Activated CD4-positive, alpha-beta T cell treated with anti-CD3 and anti-CD28 coated beads, Interleukin-2, amount 50 U/mL, for 4 hours (primary cell): Measurements from ENCODE around the gene BSND.

Experiments used
- DNase-seq, 2 experiments: peaks; one replicate each; pipeline ENCODE4 v3.0.0-alpha.2; 2020

Gene BSND

DNA sequence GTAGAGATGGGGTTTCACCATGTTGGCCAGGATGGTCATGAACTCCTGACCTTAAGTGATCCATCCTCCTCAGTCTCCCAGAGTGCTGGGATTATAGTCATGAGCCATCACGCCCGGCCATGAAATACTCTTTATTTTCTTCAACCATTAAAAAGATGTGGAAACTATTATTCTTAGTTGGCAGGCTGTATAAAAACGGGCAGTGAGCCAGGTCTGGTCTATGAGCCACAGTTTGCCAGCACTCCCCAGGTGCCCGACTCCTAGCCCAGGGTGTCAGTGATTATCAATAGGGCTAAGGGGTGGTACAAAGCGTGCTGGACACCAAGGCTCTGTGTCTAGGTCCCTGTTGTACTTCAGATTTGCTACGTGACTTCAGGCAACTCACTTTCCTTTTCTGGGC, 22.0 kb upstream of the BSND start:
- no peak for DNase-seq

DNA sequence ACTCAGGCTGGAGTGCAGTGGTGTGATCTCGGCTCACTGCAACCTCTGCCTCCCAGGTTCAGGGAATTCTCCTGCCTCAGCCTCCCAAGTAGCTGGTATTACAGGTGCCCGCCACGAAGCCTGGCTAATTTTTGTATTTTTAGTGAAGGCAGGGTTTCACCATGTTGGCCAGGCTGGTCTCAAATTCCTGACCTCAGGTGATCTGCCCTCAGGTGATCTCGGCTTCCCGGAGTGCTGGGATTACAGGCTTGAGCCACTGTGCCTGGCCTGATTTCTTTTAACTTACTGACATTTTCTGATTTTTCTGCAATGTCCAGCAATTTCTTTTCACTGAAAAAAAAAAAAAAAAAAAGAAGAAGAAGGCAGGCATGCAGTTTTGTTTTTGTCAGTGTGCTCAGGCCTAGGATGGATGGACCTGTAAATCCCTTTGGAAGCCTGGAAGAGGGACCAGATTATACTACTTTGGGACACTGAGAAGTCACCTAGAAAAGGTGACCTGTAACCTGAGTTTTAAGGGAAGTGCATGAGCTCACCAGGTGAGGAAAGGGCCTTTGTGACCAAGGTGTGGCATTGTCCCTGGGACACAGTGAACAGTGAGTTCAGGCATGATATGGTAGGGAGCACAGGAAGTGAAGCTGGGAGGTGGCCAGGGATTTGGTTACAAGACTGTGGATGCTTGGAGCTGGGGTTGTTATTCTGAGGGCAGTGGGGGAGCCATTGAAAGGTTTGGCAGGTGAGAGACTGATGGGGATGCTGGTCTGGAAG, 21.0 kb upstream of the BSND start:
- no peak for DNase-seq

DNA sequence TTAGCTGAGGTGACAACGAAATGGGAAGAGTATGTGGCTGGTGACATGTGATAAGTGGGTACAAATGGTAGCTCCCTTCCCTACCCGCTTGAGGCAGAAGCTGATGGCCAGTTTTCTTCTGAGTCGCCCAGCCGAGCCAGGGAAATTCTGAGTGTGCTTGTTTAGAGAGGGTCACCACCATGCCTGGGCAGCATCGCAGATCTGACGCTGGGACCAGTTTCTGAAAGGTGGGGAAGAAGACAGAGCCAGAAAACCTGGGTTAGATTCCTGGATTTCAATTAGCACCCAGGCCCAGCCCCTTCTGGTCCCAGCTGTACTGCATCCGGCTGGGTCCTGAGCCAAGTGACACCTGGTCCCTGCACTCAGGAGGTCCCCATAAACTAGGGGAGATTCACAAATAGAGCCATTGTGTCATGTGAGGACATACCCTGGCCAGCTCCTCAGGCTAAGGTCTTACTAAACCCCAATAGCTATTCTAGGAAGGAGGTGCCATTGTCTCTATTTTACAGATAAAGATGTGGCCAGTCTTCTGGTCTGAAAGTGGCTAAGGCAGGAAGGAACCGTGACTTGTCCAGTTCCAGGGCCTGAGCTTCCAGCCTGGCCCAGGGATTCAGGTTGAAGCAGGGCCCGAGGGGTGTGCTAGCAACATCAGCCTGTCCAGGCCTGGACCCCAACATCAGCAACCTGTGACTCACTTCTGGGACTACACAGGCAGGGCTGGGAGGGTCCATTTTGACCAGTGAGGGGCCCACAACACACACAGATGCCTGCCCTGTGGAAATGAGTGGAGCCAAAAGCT, 20.0 kb upstream of the BSND start:
- no peak for DNase-seq

DNA sequence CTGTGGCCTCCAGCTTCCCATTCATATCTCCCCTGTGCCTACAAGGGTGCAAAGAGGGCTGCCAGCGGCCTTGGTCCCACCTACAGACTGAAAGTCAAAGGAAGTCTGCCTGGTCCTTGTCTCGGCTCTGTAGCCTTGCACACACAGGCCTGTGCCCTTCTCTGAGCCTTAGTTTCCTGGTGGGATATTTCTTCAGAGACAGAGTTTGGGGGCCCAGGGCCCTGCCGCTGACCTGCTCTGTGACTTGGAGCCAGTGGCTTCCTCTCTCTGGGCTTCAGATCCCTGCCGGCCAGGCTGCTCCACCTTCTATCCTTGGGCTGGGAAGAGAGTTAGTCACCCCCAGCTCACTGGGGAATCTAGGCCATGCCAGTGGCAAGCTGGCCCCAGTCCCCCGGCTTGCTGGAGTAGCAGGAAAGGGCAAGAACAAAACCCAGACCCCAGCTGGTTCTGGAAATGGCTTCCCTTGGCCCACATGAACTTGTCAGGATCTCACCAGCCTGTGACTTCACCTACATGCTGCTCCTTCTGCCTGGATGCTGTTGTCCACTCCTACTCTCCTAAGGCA, 19.3 kb upstream of the BSND start:
- no peak for DNase-seq

DNA sequence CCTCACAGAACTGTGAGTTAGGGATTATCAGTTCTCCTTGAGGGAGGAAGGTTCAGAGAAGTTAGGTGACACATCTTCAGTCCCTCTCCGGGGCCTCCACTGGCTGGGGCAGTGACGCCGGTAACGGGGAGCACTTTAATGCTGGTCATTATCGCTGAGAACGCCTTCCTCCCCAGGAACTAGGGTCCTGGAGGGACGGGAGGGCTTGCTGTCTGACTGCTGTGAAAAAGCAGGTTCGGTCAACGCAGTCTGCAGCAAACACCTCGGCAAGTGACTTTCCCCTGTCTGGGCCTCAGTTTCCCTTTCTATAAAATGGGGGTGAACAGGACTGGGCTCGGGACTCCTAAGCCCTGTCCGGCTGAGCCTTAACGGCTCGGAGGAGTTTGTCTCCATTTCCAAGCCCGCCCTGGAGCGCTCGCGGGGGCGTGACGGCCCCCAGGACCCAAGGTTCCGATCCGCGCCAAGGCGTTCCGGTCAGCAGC, 18.6 kb upstream of the BSND start:
- DNase-seq = no peak

DNA sequence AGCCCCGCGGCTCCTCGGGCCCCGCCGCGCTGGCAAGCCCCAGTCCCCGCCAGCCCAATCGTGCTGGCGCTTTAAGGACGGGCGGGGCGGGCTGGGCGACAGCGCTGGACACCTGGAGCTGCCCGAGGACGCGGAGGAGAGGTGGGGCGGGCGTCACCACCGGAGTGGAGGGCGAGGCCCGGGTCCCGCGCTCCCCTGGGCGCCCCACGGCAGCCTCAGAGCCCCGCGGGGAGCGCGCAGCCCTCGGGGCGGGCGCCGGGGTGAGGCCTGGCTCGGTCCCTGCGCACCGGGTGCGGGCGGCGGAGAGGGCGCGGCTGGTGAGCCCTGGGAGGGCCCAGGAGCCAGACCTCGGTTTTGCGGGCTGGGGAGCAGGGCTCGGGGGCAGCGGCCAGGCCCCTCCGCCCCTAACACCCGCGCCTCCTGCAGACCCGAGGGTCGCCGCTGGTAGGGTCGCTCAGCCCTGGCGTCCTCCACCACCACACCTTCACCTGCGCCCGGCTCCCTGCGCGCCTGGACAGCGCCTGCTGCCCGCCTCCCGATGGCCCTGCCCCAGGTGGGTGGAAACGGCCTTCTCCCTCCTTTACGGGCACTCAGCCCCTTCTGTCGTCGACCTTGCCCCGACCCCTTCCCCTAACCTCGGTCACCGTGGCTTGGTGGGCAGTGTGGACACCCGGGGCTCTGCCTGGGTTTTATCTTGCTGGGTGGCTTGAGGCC, 18.0 kb upstream of the BSND start, which contains the start of gene TMEM61:
TSS of gene TMEM61 (plus strand) at position 101 of the 714 bp plus-strand sequence. CDS start at position 539, 438 bp downstream.
- no peak for DNase-seq

DNA sequence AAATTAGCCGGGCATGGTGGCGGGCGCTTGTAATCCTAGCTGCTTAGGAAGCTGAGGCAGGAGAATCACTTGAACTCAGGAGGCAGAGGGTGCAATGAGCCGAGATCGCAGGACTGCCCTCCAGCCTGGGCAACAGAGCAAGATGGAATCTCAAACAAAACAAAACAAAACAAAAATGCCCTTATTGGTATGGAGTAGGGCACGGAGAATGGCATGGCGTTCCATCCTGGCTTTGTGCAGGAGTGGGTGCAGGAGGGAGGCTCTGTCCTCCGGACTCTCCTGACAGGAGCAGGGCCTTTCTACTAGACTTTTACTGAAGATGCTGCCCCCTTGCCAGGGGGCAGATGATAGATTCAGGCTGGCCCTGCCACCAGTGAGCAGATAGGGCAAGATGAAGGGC, 17.3 kb upstream of the BSND start:
- DNase-seq = no peak

DNA sequence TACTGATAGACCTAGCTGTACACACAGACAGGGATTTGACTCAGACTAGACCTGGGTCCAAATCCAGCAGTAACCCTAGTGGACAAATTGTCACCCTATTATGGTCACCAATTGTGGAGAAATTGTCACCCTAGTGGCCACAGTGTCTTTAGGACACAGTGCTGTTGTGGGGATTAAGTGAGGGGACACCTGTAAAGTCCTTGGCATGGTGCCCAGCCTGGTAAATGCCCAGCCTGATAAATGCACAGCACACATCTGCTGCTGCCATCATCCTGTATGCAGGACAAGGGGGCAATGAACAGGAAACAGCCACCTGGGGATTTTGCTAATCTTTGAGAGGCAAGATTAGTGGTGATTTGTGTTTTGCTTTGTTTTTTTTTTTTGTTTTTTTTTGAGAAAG, 16.0 kb upstream of the BSND start:
- DNase-seq = no peak

DNA sequence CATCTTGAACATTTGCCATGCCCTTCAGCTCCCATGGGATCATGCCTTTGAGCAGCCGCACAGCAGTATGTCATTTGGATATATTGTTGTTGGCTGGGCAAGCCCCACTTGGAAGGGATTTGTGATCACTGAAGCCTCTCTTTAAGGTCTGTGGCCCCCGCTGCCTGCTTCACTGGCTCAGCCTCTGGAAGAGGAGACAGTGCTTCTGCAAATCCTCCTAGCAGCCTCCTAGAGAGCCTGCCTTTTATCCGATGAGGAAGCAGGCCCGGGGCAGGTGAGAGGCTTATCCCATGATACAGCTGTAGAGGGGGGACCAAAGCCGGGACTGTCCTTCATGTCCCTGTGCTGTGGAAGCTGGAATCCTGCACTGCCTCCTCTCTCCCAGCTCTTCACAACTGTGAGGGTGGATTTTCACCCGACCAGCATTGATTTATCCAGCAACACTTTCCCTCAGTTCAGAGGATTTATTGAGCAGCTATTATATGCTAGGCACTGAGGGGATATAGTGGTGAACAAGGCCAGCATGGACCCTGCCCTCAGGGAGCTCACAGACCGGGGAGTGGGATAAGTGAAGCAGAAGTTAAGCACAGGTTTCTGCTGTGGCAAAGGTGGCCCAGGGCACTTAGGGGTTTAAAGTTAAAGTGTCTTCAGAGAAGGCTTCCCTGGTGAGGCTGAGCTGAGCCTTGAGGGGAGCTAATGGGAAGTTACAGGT, 14.4 kb upstream of the BSND start:
- no peak for DNase-seq

DNA sequence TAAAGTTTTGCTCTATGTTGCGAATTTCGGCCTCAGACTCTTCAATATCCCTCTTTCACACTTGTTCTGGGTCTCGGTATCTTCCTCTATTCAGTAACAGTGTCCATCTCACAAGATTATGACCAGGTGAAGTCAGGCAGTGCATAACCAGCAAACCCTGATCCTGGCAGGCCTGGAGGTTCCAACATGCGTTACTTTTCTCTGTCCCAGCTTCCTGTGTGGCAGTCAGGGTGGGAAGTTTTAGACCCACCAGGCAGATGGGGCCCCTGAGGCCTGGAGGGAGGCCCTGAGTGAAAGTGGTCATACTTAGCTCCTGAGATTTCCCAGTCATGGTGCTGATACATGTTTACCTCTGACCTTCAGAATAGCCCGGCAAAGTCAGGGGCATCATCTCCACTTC, 13.2 kb upstream of the BSND start:
- DNase-seq = no peak

DNA sequence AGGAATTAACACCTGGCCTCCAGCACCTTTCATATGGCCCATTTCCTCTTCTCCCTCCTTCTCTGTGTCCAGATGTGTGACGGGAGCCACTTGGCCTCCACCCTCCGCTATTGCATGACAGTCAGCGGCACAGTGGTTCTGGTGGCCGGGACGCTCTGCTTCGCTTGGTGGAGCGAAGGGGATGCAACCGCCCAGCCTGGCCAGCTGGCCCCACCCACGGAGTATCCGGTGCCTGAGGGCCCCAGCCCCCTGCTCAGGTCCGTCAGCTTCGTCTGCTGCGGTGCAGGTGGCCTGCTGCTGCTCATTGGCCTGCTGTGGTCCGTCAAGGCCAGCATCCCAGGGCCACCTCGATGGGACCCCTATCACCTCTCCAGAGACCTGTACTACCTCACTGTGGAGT, 12.7 kb upstream of the BSND start:
- no peak for DNase-seq

DNA sequence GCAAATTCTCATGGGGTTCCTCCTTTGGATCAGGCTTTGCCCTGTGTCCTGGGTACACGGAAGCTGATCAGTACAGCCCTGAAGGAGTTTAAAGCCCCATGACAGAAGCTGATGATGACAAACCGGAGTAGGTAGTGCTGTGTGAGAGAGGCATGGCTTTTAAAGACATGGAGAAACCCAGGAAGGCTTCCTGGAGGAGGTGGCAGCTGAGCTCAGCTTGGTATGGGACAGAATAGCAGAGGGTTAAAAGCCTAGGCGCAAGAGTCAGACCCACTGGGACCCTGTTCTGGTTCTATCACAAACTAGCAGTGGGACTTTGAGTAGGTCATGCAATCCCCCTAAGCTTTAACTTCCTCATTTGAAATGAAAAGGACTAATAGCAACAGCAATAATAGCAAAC, 12.2 kb upstream of the BSND start:
- DNase-seq = no peak

DNA sequence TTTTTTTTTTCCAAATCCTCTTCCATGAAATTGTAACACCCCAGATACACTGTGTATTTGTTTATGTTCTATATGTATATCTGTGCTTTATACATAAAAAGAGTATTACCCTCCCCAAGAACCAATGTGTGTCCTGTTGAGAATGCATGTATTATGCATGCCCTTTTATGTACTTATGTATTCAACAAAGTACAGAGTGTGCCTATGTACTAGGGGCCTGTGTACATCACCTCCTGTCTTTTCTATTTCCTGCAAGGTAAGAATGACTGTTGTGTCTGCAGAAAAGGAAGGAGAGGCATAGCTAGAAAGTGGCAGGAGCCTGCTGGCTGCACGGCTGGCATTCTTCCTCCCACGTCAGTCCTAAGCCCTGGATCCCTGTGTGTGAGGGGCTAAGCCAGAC, 11.3 kb upstream of the BSND start:
- DNase-seq = no peak

DNA sequence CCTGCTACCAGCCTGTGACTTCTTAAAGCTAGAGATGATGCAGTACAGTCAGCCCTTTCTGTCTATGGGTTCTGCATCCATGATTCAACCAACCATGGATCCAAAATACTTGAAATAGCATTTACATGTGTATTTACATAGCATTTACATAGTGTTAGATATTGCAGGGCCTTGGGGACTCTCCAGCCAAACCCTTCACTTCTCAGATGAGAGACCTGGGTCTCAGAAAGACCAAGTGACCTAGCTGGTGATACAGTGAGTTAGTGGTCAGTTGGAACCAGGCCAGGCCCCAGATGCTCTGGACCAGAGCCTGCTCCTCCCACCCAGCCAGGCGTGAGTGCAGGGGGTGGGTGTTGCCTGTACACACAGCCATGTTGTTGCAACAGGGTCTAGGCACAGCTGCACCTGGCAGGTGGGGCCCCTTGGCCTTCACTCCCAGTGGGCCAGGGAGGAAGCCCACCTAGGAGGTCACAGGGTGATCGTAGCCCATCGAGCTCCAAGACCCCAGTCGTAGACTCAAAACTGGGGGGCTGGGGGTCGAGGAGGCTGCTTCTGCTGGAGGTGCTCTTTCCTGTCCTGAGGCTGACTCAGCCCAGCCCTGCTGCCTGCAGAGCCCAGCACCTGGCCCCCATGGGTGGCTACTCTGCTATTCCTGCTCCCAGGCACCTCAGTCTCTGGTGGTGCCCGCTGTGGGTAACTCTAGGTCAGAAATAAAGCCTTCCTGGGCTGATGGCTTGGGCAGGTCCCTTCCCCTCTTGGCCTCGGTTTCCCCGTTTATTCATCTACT, 10.6 kb upstream of the BSND start:
- no peak for DNase-seq

DNA sequence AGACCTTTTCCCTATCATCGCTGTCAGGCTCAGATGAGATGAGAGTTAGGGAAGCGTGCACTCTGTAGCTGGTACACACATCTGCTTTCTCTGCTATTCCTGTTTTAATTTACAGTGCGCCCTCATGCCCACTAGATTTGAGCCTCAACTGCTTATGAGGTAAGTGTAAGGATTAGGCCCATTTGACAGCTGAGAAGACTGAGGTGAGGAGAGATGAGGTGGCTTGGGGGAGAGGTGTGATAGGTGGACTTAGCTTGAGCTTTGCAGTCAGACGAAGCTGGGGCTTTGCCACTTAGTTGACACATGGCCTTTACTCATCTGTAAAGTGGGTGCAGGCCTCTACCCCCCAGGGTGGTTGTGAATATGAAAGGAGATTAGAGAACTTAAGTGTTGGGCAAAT, 9.8 kb upstream of the BSND start:
- DNase-seq = no peak

DNA sequence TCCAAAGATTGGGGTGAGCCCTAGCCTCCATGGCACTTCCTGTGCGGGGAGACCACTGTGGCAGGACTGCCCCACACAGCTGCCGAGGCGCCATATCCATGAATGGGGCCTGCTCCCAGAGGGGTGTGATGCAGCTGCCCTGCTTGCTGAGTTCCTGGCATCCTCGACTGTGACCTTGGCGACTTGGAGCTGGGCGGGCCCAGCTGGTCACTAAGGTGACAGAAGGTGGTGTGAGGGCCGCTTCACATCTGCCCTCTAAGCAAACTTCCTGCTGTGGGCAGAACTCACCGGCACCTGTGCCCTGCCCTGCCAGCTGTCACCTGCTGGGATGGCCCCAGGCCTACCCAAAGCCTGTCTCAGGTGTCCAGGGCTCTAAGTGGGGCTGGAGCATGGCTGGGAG, 9.3 kb upstream of the BSND start:
- DNase-seq = no peak

DNA sequence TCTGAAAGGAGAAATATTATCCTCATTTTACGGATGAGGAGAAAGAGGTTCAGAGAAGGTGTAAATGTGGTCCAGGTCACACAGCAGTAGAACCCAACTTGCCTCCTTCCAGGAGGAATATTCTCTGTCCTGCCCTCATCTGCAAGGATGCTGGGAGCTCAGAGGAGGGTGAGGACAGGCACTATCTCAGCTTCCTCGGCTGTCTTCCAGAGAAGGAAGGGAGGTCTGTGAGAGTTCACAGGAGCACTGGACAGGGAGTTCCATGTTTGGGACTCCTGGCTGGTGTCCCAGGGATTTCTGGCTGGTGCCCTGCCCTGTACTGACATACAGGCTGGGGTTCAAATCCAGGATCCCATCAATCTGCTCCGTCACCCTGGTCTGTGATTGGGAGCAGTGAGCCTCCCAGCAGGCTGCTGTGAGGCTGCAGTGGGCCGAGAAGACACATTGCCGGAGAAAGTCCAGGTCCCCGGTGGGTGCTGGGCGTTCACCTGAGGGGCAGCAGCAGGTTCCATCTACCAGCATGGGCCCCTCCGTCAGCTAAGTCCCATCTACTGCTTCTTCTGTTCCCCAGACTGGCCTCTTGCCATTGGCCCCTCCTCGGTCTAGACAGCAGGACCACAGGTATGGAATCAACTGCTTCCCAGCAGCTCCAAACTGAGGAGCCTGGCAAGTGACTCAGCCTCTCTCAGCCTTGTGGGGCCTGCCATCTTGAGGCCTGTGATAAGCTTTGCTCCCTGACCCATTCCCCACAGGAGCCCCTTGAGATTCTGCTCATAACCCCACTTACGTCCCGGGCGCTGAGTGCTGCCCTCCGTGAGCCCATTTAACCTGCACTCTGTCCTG, 8.5 kb upstream of the BSND start:
- no peak for DNase-seq

DNA sequence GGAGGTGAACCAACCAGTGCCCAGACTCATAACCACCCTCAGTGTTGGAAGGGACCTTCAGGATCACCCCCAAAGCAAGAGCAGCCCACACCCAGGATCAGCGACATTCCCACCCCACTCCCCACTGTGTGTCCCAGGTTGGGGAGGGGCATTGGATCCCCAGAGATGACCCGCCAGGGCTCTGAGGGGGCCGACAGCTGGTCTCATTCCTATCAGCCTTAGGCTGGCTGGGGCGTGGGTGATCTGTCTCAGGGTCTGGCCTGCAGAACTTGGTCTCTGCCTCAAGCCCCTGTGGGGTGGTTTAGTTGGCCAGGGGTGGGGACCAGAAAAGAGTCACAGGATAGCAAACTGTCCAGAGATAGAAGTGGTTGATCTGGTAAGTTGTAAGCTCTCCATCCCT, 7.8 kb upstream of the BSND start:
- DNase-seq = no peak

DNA sequence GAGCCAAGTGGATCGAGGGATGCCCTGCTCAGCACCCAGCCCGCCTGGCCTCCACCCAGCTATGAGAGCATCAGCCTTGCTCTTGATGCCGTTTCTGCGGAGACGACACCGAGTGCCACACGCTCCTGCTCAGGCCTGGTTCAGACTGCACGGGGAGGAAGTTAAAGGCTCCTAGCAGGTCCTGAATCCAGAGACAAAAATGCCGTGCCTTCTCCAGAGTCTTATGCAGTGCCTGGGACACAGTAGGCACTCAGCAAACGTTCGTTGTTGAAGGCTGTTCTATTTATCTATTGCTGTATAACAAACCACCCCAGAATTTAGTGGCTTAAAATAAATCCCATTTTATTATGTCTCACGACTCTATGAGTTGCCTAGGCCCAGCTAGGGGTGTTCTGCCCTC, 6.8 kb upstream of the BSND start:
- no peak for DNase-seq

DNA sequence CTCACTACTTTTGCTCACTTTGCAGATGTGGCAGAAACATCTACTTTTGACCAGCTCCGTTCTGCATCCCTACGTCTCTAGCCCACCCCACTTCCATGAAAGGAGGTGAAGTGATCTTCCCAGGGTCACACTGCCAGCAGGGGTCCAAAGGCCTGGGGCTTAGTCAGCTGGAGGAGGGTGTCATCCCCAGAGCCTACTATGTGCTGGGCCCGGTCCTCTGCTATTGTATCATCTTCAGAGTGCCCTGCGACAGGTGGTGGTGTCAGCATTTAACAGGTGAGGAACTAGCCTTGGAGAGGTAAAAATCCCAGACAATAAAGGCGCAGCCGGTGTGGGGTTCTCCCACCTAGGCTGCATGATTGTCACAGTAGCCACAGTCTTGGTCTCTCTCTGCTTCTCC, 5.6 kb upstream of the BSND start:
- no peak for DNase-seq
